GM10248 (cell line): ENCODE data around the gene NOTCH3.

ENCODE experiments used
- CTCF ChIA-PET: fragments of 300-600 bp; sonication (Branson Sonifier 250); formaldehyde crosslinking; extraction: SDS; loops from one replicate; lab custom pipeline; 2021; ENCODE audit warnings: antibody characterized with exemption; lab: Yijun Ruan, JAX
- POLR2A ChIA-PET: fragments of 350-650 bp; sonication (Branson Sonifier 250); formaldehyde crosslinking; extraction: SDS; loops from one replicate; lab custom pipeline; 2020; ENCODE audit warnings: antibody characterized with exemption; lab: Yijun Ruan, JAX
- DNase-seq: peaks from one replicate; pipeline ENCODE4 v3.0.0; 2012; ENCODE audit errors: extremely low spot score
- TF ChIP-seq, protein P1 (sequence below): IDR thresholded peaks from 2 replicates; pipeline ENCODE4 v1.5.1; 2012; ENCODE audit warnings: mild to moderate bottlenecking, low read depth; ENCODE audit errors: extremely low read depth, missing control alignments, control extremely low read depth

NOTCH3 gene

DNA sequence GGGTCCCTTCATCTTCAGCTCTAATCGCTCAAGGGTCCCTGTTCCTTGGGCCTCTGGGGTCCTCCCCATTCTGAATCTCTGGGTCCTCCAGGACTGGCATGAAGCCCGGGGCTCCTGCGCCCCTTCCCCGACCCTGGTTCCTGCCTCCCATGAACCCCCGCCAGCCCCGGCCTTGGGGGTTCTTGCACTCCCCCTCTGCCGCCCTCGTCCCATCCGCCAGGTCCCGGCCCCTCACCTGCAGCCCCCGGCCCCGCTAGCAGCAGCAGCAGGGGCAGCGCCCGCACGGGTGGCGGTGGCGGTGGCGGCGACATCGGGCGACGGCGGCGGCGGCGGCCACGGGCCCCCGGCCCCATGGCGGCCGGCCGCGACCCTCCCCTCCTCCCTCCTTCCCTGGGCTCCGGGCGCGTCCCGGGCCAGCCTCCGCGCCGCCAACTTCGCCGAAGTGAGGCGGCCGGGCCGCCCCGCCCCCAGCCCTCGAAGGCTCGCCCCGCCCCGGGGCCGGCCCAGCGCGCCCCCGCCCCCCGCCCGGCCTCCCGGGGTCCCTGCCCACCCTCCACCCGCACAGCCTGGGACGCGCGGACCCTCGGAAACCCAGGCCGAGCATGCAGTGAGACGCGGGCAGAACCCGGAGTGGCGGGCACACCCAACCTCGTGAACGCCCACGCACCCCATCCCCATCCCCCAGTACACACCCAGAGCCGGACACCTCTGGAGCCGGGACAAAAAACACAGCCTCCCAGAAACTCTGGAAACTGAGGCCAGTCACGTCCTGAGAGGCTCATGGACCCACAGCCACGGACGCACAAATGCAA is at the start of gene NOTCH3:
TSS of gene NOTCH3 (minus strand) at position 443 of the 812 bp plus-strand sequence. CDS start at position 353, 90 bp downstream.
- CTCF ChIA-PET, result no interaction called here
- no peak for DNase-seq
- TF ChIP-seq, protein P1, sequence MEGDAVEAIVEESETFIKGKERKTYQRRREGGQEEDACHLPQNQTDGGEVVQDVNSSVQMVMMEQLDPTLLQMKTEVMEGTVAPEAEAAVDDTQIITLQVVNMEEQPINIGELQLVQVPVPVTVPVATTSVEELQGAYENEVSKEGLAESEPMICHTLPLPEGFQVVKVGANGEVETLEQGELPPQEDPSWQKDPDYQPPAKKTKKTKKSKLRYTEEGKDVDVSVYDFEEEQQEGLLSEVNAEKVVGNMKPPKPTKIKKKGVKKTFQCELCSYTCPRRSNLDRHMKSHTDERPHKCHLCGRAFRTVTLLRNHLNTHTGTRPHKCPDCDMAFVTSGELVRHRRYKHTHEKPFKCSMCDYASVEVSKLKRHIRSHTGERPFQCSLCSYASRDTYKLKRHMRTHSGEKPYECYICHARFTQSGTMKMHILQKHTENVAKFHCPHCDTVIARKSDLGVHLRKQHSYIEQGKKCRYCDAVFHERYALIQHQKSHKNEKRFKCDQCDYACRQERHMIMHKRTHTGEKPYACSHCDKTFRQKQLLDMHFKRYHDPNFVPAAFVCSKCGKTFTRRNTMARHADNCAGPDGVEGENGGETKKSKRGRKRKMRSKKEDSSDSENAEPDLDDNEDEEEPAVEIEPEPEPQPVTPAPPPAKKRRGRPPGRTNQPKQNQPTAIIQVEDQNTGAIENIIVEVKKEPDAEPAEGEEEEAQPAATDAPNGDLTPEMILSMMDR, result no peak
- POLR2A ChIA-PET, result no interaction called here

GRCh38 chr19:15250640-15250993 is 49.8 kb upstream of the NOTCH3 start:
- no peak for DNase-seq
- POLR2A ChIA-PET, result no interaction called here
- TF ChIP-seq, protein P1, result no peak
- CTCF ChIA-PET, result interaction anchor here (1.1 to 1.7 kb wide), 3 partner anchors 12 to 306 kb away, joined by 3 to 5 read pairs (median 3); no protein-coding TSS in a partner anchor

DNA sequence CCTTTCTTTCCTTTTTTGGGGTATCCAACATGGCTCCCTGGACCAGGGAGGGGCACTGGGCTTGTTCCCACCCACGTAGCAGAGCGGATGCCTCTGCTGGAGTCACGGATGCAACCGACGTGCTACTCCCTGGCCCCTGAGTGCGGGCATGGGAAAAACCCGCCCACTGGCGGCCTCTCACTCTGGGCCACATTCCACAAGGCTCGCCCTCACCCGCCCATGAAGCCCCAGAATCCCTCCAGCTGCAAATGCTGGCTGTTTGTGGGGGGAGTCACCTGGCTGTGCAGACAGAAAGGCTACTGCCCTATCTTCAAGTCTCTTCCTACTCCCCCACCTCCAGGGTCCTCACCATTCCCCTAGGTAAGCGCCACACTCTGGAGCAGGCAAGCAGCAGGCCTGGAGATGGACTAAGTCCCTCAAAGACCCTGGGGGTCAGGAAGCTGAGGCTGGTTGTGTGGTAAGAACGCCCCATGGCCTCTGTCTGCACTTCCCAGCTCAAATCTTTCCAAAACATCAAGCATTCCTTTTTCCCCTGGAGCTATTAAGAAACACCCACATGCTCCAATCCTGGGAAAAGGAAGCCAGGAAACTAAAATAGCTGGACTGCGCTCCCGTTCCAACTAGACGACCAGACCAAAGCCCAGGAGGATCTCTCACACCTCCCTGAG is 49.3 kb upstream of the NOTCH3 start:
- TF ChIP-seq, protein P1, result no peak
- CTCF ChIA-PET, result interaction anchor here (1.0 to 1.7 kb wide), 5 partner anchors 11 to 307 kb away, joined by 3 to 5 read pairs (median 3); no protein-coding TSS in a partner anchor
- DNase-seq, result no peak
- POLR2A ChIA-PET, result no interaction called here

GRCh38 chr19:15249528-15249874 is 48.7 kb upstream of the NOTCH3 start:
- no peak for DNase-seq
- ChIA-PET POLR2A (no interaction called here), CTCF (interaction anchor here (0.7 to 1.2 kb wide), 5 partner anchors 10 to 158 kb away, joined by 3 read pairs; no protein-coding TSS in a partner anchor)
- TF ChIP-seq, protein P1, result no peak

- no peak for DNase-seq
- TF ChIP-seq, protein P1, result no peak
- POLR2A ChIA-PET, result no interaction called here
- CTCF ChIA-PET, result interaction anchor here (0.7 to 1.2 kb wide), 6 partner anchors 11 to 157 kb away, joined by 3 read pairs; no protein-coding TSS in a partner anchor
Measured at GRCh38 chr19:15248648-15249527, 48.1 kb upstream of the NOTCH3 start.

DNA sequence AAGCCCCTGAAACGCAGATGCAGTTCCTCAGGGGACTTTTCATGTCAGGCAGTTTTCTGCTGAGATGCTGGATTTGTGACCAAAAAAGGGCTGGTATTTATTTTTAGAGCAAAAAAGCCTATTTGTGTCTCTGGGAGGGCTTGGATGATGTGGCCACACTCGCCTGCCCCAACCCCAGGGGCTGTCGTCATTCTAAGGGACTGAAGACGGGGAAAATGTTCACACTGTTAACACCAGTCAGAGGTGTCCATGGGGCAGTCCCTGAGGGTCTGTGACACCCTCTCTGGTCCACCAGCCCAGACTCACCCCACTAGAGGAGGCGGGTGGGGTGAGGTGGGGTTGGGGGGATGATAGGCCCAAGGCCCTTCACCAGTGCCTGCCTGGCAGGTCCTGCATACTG is 47.3 kb upstream of the NOTCH3 start:
- ChIA-PET CTCF (interaction anchor here (1.0 kb wide), 1 partner anchor 18 kb away, joined by 3 read pairs; no protein-coding TSS in a partner anchor), POLR2A (no interaction called here)
- no peak for DNase-seq
- TF ChIP-seq, protein P1, result no peak
